GM18870 (cell line): Measurements from ENCODE around the gene ALDH1A2.

ENCODE experiments used
- ATAC-seq: cut with Tn5 transposase; IDR thresholded peaks from one replicate; pipeline ENCODE4 v1.9.1; 2021; ENCODE audit warnings: moderate library complexity; ENCODE audit not compliant: unreplicated experiment

ALDH1A2 gene

DNA sequence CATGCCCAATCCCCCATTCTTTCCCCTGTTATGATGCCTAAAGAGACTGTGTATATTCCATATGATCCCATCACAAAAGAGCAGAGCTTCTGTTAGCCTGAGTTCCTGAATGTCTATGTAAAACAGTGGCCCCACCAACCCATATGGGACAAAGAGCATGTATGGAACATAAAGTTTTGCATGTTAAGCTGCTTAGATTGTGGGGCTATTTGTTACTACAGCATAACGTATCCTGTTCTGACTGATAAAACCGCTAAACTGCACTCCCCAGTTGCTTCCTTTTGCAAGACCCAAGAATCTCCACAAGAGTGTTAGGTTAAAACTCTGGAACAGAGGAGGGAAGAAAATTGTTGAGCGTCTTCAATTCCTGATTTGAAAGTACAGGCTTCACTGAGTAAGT lies 154.8 kb downstream of the ALDH1A2 start:
- no peak for ATAC-seq

DNA sequence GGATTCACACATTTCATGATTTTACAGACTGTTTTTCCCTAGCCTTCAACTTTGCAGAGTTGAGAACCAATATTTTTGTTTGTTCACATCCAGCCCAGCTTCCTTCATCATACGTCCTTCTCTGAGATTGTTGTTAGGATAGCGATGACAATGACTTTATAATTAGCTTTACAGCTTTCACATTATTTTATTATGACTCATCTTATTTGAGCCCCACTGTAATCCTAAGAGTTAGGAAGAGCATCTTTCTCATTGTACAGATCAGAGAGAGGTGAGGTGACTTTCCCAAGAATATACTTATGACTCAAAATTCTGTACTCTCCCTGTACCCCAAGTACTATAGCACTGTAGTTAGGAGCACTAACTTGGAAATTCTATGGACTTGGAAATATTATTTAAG lies 156.1 kb downstream of the ALDH1A2 start:
- ATAC-seq, result no peak

- no peak for ATAC-seq
Observed at GRCh38 chr15:57903626-57904025, 161.9 kb downstream of the ALDH1A2 start.
